ENCODE measurements around the gene MMP25.
"Not testable (repeated sequence)": the region's sequence is repeated elsewhere in the genome, so short reads cannot be mapped to it uniquely, and the experiment has no call there.

Gene MMP25

DNA sequence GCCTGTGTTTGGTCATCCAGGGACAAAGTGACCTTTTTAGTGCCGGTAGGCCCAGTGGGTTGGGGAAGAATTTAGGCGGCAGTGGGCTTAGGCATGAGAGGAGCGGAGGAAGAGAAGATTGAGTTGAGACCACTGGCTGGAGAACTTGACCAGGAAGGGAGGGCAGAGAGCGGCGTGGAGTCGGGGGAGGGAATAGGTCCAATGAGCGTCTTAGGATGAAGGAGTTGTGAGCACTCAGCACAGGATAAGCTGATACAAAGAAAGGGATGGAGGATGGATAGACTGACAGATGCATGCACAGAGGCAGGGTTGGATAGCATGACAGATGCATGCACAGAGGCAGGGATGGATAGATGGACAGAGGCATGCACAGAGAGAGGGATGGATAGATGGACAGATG lies 27.1 kb downstream of the MMP25 start:
- DNase-seq (ENCODE audit: low spot score) = no peak

DNA sequence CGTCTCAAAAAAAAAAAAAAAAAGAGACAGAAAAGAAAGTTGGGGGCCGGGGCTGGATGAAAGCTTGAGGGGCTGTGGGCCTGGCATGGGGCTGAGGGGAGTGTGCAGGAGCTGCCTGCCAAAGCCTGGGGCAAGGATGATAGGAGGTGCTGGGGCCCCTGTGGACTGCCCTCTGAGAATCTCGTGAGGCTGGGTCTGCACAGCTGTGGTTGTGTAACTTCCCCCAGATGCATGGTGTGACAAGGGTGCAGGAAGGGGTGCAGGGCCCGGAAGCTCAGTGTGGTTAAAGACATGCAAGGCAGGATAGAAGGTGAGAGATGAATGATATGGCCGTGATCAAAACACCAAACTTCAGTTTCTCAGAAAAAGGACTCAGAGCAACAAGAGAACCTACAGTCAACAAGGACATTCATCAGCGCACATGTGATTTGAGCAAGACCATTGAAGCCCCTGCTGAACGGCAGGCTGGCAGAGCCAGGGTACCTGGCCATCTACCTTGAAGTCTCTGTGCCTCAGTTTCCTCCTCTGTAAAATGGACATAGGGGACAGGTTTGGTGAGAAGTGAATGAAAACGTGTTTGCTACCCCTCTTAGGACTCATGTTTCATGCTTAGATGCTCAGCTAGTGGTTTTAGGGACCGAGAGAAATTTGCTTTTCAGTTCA lies 28.6 kb downstream of the MMP25 start:
- DNase-seq (ENCODE audit: low spot score) = no peak

DNA sequence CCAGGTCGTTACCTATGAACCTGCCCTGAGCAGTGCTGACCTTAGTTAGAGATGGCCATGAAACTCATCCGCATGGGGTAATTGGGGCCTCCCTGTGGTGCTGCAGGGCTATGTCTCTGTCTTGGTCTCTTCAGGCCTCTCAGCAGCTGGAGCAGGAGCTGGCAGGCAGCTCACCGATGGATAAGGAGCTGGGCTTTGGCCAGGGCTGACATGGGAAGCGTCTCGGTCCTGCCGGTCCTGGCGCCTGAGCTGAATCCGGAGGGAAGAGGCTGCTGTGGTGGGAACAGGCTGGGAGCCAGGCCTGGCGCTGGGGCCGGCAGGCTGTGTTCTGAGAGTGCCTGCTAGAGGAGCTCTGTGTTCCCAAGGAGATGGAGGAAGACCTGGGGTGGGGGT lies 29.2 kb downstream of the MMP25 start:
- DNase-seq (ENCODE audit: low spot score) = no peak

DNA sequence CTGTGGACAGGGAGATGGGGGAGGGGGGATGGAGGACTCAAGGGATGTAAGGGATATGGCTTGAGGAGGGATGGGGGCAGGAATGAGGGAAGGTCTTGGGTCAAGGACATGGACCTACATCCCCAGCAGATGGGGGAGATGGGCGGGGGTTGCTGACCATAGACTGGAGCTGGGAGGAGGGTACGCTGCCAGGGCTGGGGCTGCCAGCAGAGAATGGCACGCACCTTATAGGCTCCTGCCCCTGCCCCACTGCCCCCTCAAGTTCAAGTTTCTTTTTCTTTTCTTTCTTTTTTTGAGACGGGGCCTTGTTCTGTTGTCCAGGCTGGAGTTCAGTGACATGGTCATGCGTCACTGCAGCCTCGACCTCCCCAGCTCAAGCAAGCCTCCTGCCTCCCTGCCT lies 29.6 kb downstream of the MMP25 start:
- DNase-seq (ENCODE audit: low spot score) = not testable (repeated sequence)

DNA sequence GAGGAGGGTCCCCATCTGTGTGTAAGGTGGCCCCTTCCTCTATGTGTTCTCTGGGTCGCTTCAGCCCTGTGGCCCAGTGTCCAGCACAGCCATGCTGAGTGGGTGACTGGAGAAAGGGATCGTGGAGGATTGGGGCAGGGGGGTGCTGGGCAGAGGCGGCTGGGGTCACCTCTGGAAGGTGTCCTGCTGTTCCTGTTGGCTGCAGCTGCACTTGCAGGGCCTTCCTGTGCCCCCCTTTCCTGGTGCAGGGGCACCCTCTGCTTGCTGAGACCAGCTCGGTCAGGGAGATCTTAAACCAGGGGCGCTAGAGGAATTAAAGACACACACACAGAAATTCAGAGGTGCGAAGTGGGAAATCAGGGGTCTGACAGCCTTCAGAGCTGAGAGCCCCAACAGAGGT lies 30.2 kb downstream of the MMP25 start:
- no peak for DNase-seq (ENCODE audit: low spot score)

DNA sequence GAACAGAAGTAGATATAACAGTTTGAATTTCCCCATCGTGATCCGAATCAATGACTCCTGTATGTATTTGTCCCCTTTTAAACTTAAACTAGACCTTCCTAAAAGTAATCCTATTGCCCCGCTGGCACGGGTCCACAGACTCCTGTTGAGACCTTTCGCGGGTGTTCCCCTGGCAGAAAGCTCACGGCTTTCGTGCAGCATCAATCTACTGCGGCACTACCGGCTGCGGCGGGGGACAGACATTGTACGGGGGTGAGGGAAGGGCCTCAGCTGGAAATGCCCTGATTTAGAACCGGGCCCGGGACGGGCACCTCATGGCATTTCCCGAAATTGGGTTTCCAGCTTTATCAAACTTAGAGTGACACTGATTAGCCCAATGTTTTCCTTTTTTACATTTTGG lies 33.7 kb downstream of the MMP25 start:
- DNase-seq (ENCODE audit: low spot score) = no peak

DNA sequence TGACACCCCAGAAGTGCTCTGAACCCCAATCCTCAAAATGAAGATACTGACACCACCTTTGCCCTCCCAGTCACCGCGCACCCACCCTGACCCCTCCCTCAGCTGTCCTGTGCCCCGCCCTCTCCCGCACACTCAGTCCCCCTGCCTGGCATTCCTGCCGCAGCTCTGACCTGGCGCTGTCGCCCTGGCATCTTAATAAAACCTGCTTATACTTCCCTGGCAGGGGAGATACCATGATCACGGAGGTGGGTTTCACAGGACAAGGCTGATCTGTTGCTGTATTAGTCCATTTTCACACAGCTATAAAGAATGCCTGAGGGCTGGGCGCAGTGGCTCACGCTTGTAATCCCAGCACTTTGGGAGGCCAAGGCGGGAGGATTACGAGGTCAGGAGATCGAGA lies 35.6 kb downstream of the MMP25 start:
- not testable (repeated sequence) for DNase-seq (ENCODE audit: low spot score)

DNA sequence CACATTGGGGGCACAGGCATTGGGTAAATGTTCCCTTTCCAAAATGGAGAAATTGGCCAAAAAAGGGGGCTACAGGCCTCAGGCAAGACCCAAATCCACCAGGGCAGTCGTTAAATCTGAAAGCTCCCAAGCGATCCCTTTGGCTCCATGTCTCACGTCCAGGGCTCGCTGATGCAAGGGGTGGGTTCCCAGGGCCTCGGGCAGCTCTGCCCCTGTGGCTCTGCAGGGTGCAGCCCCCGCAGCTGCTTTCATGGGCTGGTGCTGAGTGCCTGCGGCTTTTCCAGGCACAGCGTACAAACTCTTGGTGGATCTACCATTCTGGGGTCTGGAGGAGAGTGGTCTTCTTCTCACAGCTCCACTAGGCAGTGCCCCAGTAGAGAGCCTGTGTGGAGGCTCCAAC lies 37.0 kb downstream of the MMP25 start:
- DNase-seq (ENCODE audit: low spot score) = not testable (repeated sequence)

DNA sequence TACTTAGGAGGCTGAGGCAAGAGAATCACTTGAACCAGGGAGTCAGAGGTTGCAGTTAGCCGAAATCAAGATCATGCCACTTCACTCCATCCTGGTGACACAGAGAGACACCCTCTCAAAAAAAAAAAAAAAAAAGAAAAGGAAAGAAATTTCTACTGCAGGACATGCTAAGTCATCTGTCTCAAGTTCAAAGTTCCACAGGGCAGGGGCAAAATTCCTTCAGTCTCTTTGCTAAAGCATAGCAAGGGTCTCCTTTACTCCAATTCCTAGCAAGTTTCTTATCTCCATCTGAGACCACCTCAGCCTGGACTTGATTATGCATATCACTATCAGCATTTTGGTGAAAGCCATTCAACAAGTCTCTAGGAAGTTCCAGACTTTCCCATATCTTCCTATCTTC lies 38.1 kb downstream of the MMP25 start:
- no peak for DNase-seq (ENCODE audit: low spot score)

DNA sequence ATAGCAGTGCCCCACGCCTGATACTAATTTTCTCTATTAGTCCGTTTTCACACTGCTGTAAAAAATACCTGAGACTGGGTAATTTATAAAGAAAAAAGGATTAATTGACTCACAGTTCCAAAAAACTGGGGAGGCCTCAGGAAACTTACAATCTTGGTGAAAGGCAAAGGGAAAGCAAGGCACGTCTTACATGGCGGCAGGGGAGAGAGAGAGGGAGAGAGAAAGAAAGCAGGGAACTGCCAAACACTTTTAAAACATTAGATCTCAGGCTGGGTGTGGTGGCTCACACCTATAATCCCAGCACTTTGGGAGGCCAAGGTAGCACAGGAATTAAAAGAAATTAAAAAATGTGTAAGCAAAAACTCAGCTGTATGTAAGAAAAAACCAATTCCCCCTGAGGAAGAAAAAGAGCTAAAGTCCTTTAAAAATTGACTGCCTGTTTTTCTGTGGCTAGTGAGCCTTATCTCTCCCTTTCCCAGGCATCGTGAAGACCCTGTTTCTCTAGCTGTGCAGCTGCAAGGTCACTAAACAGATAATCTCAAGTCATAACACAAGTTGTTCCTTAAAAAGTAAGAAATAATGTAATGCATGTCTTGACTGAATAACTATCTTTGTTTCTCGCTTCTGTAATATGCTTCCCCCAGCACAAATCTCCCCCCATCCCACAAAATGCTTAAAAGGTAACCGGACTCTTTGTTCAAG lies 38.8 kb downstream of the MMP25 start:
- DNase-seq (ENCODE audit: low spot score) = no peak

DNA sequence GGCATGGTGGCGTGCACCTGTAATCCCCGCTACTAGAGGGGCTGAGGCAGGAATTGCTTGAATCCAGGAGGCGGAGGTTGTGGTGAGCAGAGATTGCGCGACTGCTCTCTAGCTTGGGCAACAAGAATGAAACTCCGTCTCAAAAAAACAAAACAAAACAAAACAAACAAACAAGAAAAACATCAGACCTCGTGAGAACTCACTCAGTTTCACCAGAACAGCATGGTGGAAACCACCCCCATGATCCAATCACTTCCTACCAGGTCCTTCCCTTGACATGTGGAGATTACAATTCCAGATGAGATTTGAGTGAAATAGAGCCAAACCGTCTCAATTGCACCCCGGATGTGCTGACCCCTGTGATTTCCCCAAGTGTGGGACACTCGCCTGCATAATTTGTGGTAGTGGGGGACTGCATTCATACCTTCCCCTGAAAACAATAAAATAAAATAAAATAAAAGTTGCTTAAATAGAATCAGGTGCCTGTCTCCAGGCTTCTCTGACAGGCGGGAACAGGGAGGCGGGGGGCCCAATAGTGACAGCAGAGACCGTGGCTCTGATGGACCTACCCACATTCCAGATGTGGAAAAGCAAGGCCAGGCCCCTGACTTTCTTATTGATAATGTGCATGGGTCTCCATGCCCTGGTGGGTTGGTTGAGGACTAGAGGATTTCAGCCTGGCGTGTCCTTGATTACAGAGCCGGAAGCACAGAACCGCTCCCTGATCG lies 39.7 kb downstream of the MMP25 start:
- no peak for DNase-seq (ENCODE audit: low spot score)

DNA sequence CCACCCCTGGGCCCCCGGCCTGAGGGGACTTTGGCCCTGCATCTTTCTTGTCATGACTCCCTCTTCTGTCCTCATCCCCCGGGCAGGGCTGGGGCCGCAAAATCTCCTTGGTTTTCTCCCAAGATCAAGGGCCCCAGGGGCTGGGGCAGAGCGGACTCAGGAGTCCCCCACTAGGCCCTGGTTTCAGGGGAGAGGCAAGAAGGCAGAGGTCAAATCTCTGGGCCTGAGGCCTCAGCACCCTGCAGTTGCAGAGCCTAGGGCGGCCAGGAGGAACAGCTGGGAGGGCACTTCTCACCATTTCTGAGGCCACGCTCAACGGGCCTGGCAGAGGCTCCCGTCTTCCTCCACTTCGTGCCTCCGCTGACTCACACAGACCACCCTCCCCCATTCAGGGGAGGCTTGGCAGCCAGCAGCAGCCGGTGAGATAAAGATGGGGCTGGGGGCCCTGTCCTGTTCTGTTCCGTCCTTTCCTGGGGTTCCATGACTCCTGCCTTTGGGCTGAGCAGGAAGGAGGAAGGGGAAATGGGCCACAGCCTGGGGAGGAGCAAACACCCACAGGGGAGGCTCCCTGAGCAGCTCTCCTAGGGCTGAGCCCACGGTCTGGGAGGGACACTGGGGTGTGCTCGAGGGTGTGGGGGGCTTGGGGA lies 40.4 kb downstream of the MMP25 start:
- DNase-seq (ENCODE audit: low spot score) = no peak

DNA sequence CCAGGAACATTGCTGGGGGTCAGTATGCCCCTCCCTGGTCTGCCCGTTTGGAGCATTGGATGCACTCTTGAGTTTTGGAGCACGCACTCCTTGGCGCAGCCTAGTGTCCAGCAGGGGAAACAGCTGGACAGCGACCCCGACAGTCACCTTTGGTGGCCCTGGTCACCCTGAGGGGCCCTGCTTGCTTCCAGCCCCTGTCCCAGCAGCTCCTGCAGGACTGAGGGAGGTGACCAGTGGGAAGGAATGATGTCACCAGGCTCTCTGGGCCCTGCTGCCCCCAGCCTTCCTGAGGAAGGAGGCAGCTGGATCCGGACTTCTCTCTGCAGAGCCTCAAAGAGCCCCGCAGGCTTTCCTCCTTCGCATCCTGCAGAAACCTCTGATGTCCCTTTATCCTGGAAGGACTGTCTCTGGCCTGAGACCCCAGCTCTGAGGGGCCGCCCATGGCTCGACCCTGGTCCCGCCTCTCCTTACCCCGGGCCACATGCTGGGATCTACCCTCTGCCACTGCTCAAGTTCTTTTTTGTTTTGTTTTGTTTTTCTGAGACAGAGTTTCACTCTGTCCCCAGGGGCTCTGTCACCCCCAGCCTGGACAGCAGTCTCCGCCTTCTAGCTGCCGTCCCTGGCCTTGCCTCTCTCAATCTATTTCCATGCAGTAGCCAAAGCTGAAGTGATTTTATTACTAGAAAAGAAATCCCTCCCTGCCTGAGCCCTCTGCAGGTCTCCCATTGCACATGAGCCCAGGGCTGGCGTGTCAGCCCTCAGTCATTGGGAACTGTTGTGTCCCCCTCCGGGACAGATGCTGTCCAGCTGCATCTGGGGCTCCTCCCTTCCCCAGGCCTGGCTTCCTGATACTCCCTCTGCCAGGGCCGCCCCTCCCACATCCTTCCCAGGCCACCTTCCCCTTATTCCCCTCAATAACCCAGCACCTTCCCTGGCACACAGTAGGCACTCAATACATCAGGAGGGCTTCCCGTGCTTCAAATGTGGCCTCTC lies 41.2 kb downstream of the MMP25 start:
- no peak for DNase-seq (ENCODE audit: low spot score)

DNA sequence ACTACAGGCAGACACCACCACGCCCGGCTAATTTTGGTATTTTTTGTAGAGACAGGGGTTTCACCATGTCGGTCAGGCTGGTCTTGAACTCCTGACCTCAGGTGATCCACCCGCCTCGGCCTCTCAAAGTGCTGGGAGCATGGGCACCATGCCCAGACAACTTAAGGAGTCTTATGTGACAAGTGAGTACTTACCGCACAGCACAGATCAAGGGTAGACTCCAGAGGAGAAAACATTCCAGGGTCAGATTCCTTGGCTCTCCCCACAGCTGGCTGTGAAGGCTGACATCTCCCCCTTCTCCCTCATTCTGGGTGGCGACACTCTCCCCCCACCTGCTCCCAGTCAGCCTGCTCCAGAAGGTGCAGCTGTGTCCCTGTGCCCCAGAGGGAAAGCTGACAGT lies 42.1 kb downstream of the MMP25 start:
- DNase-seq (ENCODE audit: low spot score) = no peak

DNA sequence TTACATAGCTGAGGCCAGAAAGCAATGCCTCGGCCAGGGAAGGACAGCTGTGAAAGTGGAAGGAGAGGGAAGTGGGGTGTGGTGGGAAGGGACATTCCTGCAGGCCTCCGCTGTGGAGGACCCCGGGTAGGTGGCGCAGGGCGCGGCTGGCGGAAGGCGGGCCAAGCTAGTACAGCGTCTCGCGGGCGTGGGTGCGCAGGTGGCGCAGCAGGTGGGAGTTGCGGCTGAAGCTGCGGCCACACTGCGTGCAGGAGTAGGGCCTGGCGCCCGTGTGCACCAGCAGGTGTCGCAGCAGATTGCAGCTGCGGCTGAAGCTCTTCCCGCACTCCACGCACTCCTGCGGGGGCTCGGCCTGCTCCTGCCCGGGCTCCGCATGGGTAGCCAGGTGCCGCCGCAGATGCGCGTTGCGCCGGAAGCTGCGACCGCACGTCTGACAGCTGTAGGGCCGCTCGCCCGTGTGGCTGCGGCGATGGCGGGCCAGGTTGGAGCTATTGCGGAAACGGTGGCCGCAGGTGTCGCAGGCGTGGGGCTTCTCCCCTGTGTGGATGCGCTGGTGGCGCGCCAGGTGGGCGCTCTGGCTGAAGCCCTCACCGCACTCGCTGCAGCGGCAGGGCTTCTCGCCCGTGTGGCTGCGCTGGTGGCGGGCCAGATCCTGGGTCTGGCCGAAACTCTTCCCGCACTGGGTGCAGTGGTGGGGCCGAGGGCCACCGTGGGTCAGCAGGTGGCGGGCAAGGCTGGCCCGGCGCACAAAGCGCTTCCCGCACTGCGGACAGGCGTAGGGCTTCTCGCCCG lies 42.8 kb downstream of the MMP25 start:
- no peak for DNase-seq (ENCODE audit: low spot score)

DNA sequence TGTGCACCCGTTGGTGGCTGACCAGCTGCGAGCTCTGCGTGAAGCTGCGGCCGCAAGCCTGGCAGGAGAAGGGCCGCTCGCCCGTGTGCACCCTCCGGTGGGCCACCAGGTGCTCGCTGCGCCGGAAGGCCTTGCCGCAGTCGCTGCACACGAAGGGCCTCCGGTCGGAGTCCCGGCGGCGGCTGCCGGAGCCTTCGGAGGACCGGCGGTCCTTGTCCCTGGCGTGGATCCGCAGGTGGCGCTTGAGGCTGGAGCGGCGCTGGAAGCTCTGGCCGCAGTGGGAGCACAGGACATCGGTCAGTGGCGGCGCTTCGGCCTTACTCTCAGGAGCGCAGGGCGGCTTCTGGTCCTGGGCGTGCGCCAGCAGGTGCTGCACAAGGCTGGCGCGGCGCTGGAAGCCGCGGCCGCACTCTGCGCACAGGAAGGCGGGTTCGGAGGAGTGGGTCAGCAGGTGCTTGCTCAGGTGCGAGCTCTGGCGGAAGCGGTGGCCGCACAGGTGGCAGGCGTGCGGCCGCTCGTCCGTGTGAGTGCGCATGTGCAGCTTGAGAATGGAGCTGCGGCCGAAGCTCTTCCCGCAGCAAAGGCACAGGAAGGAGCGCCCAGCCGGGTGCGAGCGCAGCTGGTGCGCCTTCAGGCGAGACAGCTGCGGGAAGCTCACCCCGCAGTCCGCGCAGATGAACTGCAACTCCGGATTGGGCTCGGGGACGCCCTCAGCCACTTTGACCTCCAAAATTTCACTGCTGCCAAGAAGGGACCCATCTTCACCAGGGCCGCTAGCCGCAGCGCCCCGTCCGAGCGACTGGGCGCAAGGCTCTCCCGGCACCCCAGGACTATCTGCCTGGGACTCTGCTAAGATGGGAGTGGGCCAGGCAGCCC lies 43.6 kb downstream of the MMP25 start:
- no peak for DNase-seq (ENCODE audit: low spot score)

DNA sequence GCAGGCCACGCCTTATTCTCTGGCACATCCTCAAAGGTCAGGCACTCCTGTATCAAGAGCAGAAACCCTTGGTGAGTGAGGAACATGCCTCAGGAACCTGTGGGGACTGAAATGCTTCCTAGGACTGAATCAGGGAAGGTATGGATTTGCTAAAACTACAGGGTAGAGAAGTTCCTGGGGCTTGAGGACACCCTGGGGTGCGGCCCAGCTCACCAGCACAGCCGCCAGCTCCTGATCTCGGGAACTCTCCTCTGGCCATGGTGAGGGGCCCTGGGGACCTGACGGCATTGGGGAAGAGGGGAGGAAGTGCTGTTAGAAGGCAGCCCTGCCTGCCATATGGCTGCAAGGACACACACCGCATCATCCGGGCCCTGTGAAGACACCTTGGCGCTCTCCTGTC lies 45.2 kb downstream of the MMP25 start:
- no peak for DNase-seq (ENCODE audit: low spot score)

DNA sequence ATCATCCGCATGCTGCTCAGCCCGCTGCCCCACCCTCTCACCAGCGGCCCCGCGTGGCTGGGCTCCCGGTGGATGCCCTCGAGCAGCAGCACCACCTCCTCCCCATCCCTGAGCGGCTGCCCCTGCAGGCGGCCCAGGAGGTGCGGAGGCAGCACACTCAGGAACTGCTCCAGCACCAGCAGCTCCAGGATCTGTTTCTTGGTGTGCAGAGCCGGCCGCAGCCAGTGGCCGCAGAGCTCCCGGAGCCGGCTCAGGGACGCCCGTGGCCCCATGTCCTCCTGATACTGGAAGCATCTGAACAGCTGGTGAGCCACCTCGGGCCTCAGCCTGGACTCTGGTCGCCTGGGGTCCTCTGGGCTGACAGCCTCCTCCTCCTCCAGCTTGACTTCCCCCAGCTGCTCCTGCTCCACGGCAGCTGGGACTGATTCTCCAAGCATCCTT lies 46.2 kb downstream of the MMP25 start:
- no peak for DNase-seq (ENCODE audit: low spot score)

DNA sequence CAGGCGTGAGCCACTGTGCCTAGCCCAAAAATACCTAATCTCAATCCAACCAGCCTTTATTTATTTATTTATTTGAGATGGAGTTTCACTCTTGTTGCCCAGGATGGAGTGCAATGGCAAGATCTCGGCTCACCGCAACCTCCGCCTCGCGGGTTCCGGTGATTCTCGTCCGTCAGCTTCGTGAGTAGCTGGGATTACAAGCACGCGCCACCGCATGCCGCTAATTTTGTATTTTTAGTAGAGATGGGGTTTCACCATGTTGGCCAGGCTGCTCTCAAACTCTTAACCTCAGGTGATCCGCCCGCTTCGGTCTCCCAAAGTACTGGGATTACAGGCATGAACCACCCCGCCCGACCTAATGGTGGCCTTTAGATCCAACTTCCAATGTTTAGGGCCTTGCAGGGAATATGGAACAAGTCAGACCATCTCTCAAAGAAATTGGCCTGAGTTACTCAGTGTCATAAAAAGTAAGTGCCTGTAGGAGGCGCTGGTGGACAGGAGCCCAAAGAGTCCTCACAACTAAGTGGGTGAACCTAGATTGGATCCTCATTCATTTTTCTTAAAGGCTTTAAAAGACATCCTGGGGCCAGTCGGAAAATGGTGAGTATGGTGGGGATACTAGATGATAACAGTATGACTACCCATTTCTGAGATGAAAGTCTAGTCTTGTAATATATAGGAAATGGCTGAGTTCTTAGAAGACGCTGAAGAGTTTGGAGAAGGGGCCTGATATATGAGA lies 48.1 kb downstream of the MMP25 start:
- no peak for DNase-seq (ENCODE audit: low spot score)

All from left forelimb (tissue), 1 donor.